Mammary epithelial cell (primary cell): ENCODE results near the gene NME8.

Experiments used
- CTCF ChIP-seq, 2 donors: IDR thresholded peaks in 1 of 2; conservative IDR thresholded peaks in 1 of 2; 2 replicates each; pipeline ENCODE4 v1.5.1; 2011 to 2012; ENCODE audit warnings: inconsistent platforms in 2 of 2, low read length in 2 of 2, mild to moderate bottlenecking in 2 of 2, control low read depth in 1 of 2, low read depth in 1 of 2; ENCODE audit not compliant: insufficient read depth in 1 of 2; ENCODE audit errors: extremely low read depth in 1 of 2
- EZH2 ChIP-seq: IDR thresholded peaks from 2 replicates; pipeline ENCODE4 v1.6.1; 2012; ENCODE audit warnings: low read length, inconsistent platforms, borderline replicate concordance

- no peak for TF ChIP-seq CTCF (conservative IDR thresholded peaks at IDR 0.05 in 1 of 2, IDR thresholded peaks at IDR 0.05 in 1 of 2; ENCODE audit: extremely low read depth in 1 of 2, insufficient read depth in 1 of 2, low read depth in 1 of 2, low read length in 2 of 2)
- TF ChIP-seq EZH2 = no peak
Observed at GRCh38 chr7:37848297-37848696, at the start of gene NME8.
